Coronary artery (tissue), 2 donors: ENCODE results near the gene DCBLD2.

ENCODE experiments used
- DNase-seq: peaks from one replicate; pipeline ENCODE4 v3.0.0-alpha.2; 2017; ENCODE audit warnings: low spot score
- H3K27ac ChIP-seq, 2 donors: fragments of 200-600 bp; sonication (generic); one replicate each; pipeline ENCODE4 v1.5.1; 2016 to 2019
- H3K4me3 ChIP-seq: fragments of 200-600 bp; sonication (generic); 2 replicates; pipeline ENCODE4 v1.5.1; 2016; ENCODE audit warnings: mild to moderate bottlenecking, moderate library complexity
- TF ChIP-seq, protein P1 (sequence below): fragments of 200-600 bp; sonication (generic); IDR thresholded peaks from one replicate; pipeline ENCODE4 v1.5.1; 2019; ENCODE audit warnings: antibody characterized with exemption

Gene DCBLD2

DNA sequence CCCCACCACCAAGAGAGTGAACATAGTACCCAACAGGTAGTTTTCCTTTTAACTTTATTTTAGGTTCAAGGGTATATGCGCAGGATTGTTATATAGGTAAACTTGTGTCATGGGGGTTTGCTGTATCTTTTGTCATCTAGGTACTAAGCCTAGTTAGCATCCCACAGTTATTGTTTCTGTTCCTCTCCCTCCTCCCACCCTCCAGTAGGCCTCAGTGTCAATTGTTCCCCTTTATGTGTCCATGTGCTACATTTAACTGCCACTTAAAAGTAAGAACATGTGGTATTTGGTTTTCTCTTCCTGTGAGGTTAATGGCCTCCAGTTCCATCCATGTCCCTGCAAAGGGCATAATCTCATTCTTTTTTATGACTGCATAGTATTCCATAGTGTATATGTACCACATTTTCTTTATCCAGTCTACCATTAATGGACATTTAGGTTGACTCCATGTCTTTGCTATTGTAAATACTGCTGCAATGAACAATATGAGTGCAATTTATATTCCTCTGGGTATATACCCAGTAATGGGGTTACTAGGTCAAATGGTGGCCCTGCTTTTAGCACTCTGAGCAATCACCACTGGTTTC lies 72.2 kb downstream of the DCBLD2 start:
- no peak for DNase-seq
- no peak overlapping the region for H3K4me3 ChIP-seq
- H3K27ac ChIP-seq: no peak overlapping the region
- TF ChIP-seq, protein P1, sequence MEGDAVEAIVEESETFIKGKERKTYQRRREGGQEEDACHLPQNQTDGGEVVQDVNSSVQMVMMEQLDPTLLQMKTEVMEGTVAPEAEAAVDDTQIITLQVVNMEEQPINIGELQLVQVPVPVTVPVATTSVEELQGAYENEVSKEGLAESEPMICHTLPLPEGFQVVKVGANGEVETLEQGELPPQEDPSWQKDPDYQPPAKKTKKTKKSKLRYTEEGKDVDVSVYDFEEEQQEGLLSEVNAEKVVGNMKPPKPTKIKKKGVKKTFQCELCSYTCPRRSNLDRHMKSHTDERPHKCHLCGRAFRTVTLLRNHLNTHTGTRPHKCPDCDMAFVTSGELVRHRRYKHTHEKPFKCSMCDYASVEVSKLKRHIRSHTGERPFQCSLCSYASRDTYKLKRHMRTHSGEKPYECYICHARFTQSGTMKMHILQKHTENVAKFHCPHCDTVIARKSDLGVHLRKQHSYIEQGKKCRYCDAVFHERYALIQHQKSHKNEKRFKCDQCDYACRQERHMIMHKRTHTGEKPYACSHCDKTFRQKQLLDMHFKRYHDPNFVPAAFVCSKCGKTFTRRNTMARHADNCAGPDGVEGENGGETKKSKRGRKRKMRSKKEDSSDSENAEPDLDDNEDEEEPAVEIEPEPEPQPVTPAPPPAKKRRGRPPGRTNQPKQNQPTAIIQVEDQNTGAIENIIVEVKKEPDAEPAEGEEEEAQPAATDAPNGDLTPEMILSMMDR: no peak

- Histone ChIP-seq H3K27ac (no peak overlapping the region), H3K4me3 (no peak overlapping the region)
- DNase-seq: no peak
- TF ChIP-seq, protein P1: no peak
These were observed 74.1 kb downstream of the DCBLD2 start for GRCh38 chr3:98827221-98827920.

DNA sequence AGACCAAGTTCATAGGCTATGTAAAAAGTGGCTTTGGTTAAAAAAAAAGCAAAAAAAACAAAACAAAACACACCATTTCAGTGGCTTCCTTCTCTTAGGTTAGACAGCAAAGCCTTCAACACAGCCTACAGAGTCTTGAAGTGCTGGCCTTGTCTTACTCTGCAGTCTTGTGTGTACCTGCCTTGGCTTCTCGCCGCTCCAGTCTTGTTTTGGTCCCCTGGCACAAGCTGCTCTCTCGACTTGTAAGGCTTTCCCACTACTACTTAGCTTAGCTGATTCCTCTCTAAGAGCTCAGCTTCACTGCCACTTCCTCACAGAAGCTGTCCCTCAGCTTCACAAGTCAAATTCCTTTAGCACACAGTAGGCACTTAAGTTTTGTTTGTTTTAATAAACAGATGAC lies 75.4 kb downstream of the DCBLD2 start:
- Histone ChIP-seq H3K4me3 (no peak overlapping the region), H3K27ac (no peak overlapping the region)
- TF ChIP-seq, protein P1: no peak
- DNase-seq: no peak

GRCh38 chr3:98824256-98824655 lies 77.2 kb downstream of the DCBLD2 start:
- H3K27ac ChIP-seq: no peak overlapping the region
- no peak overlapping the region for H3K4me3 ChIP-seq
- TF ChIP-seq, protein P1: no peak
- DNase-seq: no peak

DNA sequence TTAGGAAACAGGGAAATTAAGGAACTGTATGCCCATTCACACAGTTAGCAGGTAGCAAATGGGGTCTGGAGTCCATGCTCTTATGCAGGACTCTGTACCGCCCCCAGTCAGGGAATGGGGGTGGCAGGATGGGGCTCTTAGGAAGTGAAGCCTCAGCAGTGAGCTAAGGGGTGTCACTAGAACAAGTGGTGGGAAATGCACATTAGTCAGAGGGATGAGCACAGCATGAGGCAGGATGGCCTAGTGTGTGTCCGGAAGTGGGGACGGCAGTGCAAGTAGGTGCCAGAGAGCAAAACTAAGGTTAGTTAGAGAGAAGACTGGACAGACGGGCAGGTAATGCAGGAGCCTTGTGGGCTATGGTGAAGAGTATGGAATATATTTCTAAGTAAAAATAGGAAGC lies 77.7 kb downstream of the DCBLD2 start:
- no peak overlapping the region for H3K27ac ChIP-seq
- H3K4me3 ChIP-seq: no peak overlapping the region
- DNase-seq: no peak
- TF ChIP-seq, protein P1: no peak

DNA sequence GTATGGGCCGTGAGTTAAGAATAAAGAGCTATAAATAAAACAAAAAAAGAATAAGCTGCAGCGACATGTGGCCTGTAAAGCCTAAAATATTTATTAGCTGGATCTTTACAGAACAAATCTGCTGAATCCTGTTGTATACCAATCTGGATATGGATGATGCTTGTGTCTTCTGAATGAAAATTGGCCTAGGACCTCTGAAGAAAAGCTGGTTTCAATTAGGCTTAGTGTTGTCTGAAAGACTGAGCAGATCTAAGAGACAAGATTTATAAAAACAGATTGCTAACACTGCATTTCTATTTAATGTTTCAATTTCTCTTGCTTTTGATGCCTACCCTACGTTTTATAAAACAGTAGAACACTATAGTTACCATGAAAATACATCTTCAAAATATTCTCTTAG lies 80.4 kb downstream of the DCBLD2 start:
- Histone ChIP-seq H3K27ac (no peak overlapping the region), H3K4me3 (no peak overlapping the region)
- TF ChIP-seq, protein P1: no peak
- DNase-seq: no peak

- Histone ChIP-seq H3K4me3 (no peak overlapping the region), H3K27ac (no peak overlapping the region)
- no peak for DNase-seq
- TF ChIP-seq, protein P1: peak; percentile 61
These were observed 83.9 kb downstream of the DCBLD2 start for GRCh38 chr3:98817547-98818041.
